Right lobe of liver (tissue), 6 donors: ENCODE results near the gene NVL. TPM values are rescaled to one million over a fixed set of nuclear protein-coding genes. Genes with fewer than 3 reads are reported as not detected.
A peak's percentile ranks its signal among the peaks of the same experiment; 100 is the strongest.

Source experiments
- ATAC-seq, 4 donors: fragments of 200-7000 bp; cut with Tn5 transposase; one replicate each; pipeline ENCODE4 v1.9.1; 2020; ENCODE audit warnings: mild to moderate bottlenecking in 4 of 4, moderate library complexity in 4 of 4
- DNase-seq, 3 donors: peaks; one replicate each; pipeline ENCODE4 v3.0.0-alpha.2; 2020
- H3K27ac ChIP-seq, 3 donors: fragments of 200-600 bp; one replicate each; pipeline ENCODE4 v1.8.0; 2022
- H3K27me3 ChIP-seq, 2 donors: fragments of 200-600 bp; one replicate each; pipeline ENCODE4 v1.8.0; 2022
- H3K36me3 ChIP-seq, 4 donors: fragments of 200-600 bp; sonication (generic) in 1 of 4; one replicate each; pipeline versions ENCODE4 v1.5.1 to v1.8.0; 2017 to 2022; ENCODE audit warnings: control low read depth in 1 of 4
- H3K4me1 ChIP-seq, 4 donors: fragments of 200-600 bp; sonication (generic) in 1 of 4; one replicate each; pipeline versions ENCODE4 v1.5.1 to v1.8.0; 2017 to 2022; ENCODE audit warnings: control low read depth in 1 of 4
- H3K4me3 ChIP-seq, 3 donors: fragments of 200-600 bp; one replicate each; pipeline ENCODE4 v1.8.0; 2022
- H3K9me3 ChIP-seq, 4 donors: fragments of 200-600 bp; sonication (generic) in 1 of 4; one replicate each; pipeline versions ENCODE4 v1.5.1 to v1.8.0; 2017 to 2022; ENCODE audit warnings: control low read depth in 1 of 4
- CTCF ChIP-seq, 4 donors: fragments of 200-600 bp in 3 of 4; fragments of 450-650 bp in 1 of 4; IDR thresholded peaks; one replicate each; pipeline versions ENCODE4 v1.5.1 to v1.8.0; 2016 to 2022; ENCODE audit warnings: antibody characterized with exemption in 4 of 4, mild to moderate bottlenecking in 2 of 4
- POLR2A ChIP-seq: fragments of 450-650 bp; IDR thresholded peaks from one replicate; pipeline ENCODE4 v1.6.1; 2017; ENCODE audit warnings: antibody characterized with exemption, mild to moderate bottlenecking
- WGBS: methylation state at CpG from one replicate; pipeline ENCODE4 v1.1.6; 2018; ENCODE audit warnings: low coverage, low lambda C conversion rate; ENCODE audit not compliant: insufficient coverage; ENCODE audit errors: missing lambda C conversion rate; 5-methylcytosine and 5-hydroxymethylcytosine counted together
- intact Hi-C, 2 donors: fragments of 100-400 bp; cut with DNase I; formaldehyde crosslinking; loops; one replicate each; pipeline versions ENCODE4 v1.11.2 to v1.14.1; 2022
- total RNA-seq, 6 experiments: library from RNA; depleted of rRNA in 2 of 6; stranded (reverse); fragments of >200 nt in 2 of 6; fragmentation: NEBNext Ultra II Directional in 3 of 6; extraction: Animal tissue kit (Norgen Biotek cat#: 25700) in 3 of 6; gene quantifications; one replicate each; pipeline versions ENCODE4 v1.1.0 to v1.2.4, GENCODE V29; 2016 to 2023
- donor health status: DM: no; HTN: yes; CAD: no.
- donor health status: DM: no; HTN: no; CAD: no.
- donor health status: DM: no; HTN: no; CAD: no.
- donor health status: DM: no; HTN: yes; CAD: no.
- donor health status: DM: no; HTN: yes; CAD: no.

Gene NVL
- total RNA-seq, 6 experiments from 2014 or later: 4.5 to 8.9 (median 6.8) TPM

DNA sequence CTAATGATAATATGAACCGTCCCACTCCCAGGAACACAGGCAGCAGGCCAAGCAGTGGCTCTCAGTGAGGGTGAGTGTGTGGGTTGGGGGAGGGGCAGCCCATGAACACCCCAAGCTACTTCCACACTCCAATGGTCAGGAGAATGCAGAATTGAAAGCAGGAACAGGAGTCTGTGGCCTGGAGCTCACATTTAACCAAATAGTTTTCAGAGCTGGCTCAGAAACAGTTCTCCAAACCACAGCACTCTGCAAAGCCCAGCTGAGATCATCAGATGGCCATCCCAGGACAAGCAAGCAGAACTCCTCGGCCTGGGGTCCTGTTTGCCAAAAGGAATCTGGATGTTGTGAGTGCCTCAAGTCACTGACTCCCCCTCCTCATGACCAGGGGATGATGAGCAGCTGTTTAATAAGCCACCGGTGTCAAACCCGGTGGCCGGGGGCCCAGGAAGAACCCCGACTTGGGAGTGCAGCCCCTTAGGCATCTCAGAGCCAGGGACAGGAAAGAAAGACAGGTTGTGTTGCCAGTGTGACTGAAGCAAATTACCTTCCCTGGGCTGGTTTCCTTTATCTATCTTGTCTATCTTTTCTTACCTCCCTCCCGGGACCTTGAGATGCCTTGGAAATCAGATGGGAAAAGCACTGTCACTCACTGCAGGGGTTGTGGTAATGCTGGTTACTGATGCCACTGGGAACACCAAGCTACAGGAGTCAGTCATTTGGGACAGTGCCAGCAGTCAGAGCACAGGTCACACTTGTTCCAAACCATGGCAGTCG lies 126.5 kb downstream of the NVL start:
- intact Hi-C loops: no loop called here
- Histone ChIP-seq H3K36me3 (no peaks in the 10 kb centered on the region), H3K27ac (peak overlapping the region in 1 of 3 donors; percentile 21), H3K9me3 (no peaks in the 10 kb centered on the region), H3K4me1 (peaks cover 0 to 29% (median 11%) of the 10 kb centered on the region in 4 donors), H3K4me3 (no peak overlapping the region), H3K27me3 (no peaks in the 10 kb centered on the region)
- ATAC-seq: peak; percentile 60 to 68 (median 66)
- TF ChIP-seq POLR2A (no peak), CTCF (IDR thresholded peaks at IDR 0.05) (no peak)
- WGBS: 49% methylated on average over 3 of the region's 8 CpGs
- DNase-seq: peak; percentile 62 to 78 (median 70)

DNA sequence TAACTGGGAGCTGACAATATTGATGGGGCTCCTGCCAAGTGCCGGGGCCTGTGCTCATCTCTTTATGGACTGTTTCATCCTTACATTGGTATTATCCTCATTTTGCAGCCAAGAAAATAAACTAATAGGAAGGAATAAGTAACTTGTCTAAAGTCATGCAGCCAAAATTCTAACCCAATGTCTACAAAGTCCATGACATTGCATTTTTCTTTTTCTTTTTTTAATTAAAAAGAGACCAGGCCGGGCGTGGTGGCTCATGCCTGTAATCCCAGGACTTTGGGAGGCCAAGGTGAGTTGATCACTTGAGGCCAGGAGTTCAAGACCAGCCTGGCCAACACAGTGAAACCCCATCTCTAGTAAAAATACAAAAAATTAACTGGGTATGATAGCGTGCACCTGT lies 128.1 kb downstream of the NVL start:
- Histone ChIP-seq H3K4me3 (no peak overlapping the region), H3K27ac (no peak overlapping the region), H3K9me3 (no peaks in the 10 kb centered on the region), H3K36me3 (no peaks in the 10 kb centered on the region), H3K27me3 (no peaks in the 10 kb centered on the region), H3K4me1 (peaks cover 0 to 35% (median 11%) of the 10 kb centered on the region in 4 donors)
- 89% methylated on average over 4 of the region's 4 CpGs for WGBS
- no peak for TF ChIP-seq POLR2A
- TF ChIP-seq CTCF (IDR thresholded peaks at IDR 0.05): no peak
- no peak for DNase-seq
- intact Hi-C loops: no loop called here
- no peak for ATAC-seq

DNA sequence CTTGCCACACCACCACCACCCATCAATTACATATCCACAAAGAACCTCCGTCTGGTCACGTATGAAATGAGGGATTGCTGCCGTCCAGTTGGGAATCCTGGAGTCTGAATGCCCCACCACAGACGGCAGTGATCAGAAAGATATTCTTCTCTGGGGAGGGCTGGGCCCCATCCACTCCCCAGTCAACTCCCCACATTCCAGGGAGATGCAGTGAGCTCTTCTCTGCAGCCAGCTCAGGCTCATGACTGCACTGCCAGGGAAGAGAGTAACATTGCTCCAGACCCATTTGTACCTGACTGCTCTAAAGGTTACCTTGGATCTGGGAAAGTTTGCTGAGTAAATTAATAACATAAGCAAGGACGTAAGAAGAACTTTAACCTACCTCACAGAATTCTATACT lies 128.6 kb downstream of the NVL start:
- H3K27ac ChIP-seq: no peak overlapping the region
- intact Hi-C loops: no loop called here

GRCh38 chr1:224199679-224200078 lies 130.3 kb downstream of the NVL start:
- no peaks in the 10 kb centered on the region for H3K36me3 ChIP-seq
- H3K9me3 ChIP-seq: no peaks in the 10 kb centered on the region
- intact Hi-C loops: no loop called here
- peaks cover 0 to 27% (median 4%) of the 10 kb centered on the region in 4 donors for H3K4me1 ChIP-seq
- no peaks in the 10 kb centered on the region for H3K27me3 ChIP-seq
- no peak overlapping the region for H3K4me3 ChIP-seq
- no peak for TF ChIP-seq CTCF (IDR thresholded peaks at IDR 0.05)
- TF ChIP-seq POLR2A: no peak
- H3K27ac ChIP-seq: no peak overlapping the region
- no CpG with 5 or more reads among the region's 2 CpGs for WGBS
- DNase-seq (no peak), ATAC-seq (no peak)

More for the DNA sequence above, 128.6 kb downstream of the NVL start:
- Histone ChIP-seq H3K4me1 (peaks cover 0 to 35% (median 11%) of the 10 kb centered on the region in 4 donors), H3K4me3 (no peak overlapping the region), H3K9me3 (no peaks in the 10 kb centered on the region), H3K36me3 (no peaks in the 10 kb centered on the region), H3K27me3 (no peaks in the 10 kb centered on the region)
- DNase-seq: no peak
- WGBS: 67% methylated on average over 2 of the region's 5 CpGs
- ATAC-seq: no peak
- TF ChIP-seq POLR2A (no peak), CTCF (IDR thresholded peaks at IDR 0.05) (no peak)
